Mesenteric fat pad (tissue), 1 donor: ENCODE measurements around the gene MLLT10. TPM values are rescaled to one million over a fixed set of nuclear protein-coding genes. Genes with fewer than 3 reads are reported as not detected.
"Not testable (repeated sequence)": the region's sequence is repeated elsewhere in the genome, so short reads cannot be mapped to it uniquely, and the experiment has no call there.

Experiments used
- DNase-seq: peaks from one replicate; pipeline ENCODE4 v3.0.0-alpha.2; 2020; ENCODE audit warnings: low spot score
- total RNA-seq: library from RNA; stranded (reverse); fragmentation: NEBNext Ultra II Directional; extraction: Animal tissue kit (Norgen Biotek cat#: 25700); gene quantifications from one replicate; pipeline ENCODE4 v1.2.1, GENCODE V29; 2021
- donor health status: DM: yes; HTN: yes; CAD: no.

MLLT10 gene
- total RNA-seq, 1 donor from 2014 or later, result 42.1 TPM

GRCh38 chr10:21628645-21629044, 94.6 kb downstream of the MLLT10 start:
- not testable (repeated sequence) for DNase-seq

GRCh38 chr10:21634599-21635365, 100.8 kb downstream of the MLLT10 start:
- no peak for DNase-seq

- DNase-seq, result no peak
These were observed 103.8 kb downstream of the MLLT10 start for GRCh38 chr10:21637795-21638194.

DNA sequence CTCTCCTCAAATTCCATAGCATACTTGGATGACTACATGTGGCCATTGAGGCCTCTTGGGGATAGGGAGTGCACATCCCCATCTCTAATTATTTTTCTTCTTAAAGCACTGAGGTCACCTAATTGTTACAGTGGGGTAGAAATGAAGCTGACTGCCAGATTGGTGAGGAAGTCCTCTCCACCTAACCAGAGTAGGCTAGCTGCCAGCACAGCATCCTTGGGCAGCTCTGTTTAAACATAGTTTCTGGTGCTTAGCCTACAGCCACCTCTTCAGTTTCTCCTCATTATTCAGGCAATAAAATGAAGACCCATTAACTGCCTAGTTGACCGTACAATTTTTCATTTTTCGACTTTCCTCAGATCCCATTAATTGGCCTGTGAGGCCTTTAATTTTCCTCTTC, 104.6 kb downstream of the MLLT10 start:
- DNase-seq, result no peak

DNA sequence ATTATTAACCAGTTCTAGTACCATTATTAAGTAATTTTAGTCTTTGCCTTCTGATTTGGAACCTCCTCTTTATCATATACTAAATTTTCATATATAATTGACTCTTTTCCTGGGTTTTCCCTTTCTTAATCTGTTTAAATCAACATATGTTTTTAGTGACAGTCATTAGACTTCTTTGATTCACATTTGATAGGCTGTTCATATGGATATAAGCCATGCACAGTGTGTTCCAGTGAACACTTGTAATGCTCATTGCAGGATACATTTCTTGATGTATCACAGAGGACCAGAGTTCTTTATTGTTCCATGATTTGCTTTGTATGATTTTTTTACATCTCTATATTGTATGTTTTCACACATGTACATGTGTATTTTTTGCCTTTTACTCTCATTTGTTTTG, 114.0 kb downstream of the MLLT10 start:
- no peak for DNase-seq

GRCh38 chr10:21649454-21649872, 115.4 kb downstream of the MLLT10 start:
- no peak for DNase-seq

GRCh38 chr10:21650353-21650752, 116.3 kb downstream of the MLLT10 start:
- DNase-seq, result no peak

GRCh38 chr10:21655236-21655635, 121.2 kb downstream of the MLLT10 start:
- DNase-seq, result no peak

- DNase-seq, result no peak
These were observed 121.7 kb downstream of the MLLT10 start for GRCh38 chr10:21655687-21656086.

- DNase-seq, result no peak
These were observed 127.1 kb downstream of the MLLT10 start for GRCh38 chr10:21661087-21661486.

DNA sequence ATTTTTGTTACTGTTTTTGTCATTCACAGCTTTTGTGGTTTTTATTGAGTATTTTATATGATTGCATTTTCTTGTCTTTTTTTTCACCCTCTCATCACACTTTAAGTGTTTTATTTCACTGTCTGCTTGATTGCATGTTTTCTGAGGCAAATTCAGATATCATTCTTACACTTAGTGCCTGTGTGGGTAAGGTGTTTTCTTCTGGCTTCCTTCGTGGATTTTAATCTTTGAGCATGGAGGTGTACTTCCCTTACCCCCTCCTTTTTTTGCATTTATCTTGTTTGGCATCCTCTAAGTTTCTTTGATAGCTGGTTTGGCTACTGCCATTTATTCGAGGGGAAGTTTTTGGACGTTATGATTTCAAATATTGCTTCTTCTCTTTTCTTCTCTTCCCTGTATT, 127.9 kb downstream of the MLLT10 start:
- no peak for DNase-seq

GRCh38 chr10:21662635-21663034, 128.6 kb downstream of the MLLT10 start:
- DNase-seq, result no peak

- DNase-seq, result no peak
These were observed 134.8 kb downstream of the MLLT10 start for GRCh38 chr10:21668831-21669230.

- DNase-seq, result no peak
These were observed 136.4 kb downstream of the MLLT10 start for GRCh38 chr10:21670391-21670790.

DNA sequence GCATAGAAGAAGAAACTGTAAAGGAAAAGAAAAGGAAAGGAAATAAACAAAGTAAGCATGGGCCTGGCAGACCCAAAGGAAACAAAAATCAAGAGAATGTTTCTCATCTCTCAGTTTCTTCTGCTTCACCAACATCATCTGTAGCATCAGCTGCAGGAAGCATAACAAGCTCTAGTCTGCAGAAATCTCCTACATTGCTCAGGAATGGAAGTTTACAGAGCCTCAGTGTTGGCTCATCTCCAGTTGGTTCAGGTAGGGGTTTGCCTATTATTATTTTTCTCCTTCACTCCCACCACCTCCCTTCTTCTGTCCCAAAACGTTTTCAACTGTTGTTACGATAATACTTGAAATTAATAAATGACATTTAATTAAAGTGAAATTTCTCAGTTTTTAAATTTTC, 139.6 kb downstream of the MLLT10 start:
- DNase-seq, result no peak

GRCh38 chr10:21675157-21675796, 141.2 kb downstream of the MLLT10 start:
- DNase-seq, result no peak

DNA sequence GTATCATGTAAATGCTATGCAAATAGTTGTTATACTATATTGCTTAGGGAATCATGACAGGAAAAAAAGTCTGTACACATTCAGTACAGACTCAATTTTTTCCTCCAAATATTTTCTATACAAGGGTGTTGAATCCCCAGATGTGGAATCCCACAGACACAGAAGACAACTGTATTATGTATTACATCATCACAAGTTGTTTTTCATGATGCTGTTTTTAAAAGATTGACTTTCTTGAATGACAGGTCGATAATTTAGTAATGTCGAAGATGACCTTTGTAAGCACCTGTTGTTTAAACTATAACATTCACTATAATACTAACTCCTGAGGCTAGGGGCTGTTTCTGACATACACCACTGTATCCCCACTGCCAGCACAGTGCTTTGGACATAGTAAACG, 143.5 kb downstream of the MLLT10 start:
- no peak for DNase-seq

DNA sequence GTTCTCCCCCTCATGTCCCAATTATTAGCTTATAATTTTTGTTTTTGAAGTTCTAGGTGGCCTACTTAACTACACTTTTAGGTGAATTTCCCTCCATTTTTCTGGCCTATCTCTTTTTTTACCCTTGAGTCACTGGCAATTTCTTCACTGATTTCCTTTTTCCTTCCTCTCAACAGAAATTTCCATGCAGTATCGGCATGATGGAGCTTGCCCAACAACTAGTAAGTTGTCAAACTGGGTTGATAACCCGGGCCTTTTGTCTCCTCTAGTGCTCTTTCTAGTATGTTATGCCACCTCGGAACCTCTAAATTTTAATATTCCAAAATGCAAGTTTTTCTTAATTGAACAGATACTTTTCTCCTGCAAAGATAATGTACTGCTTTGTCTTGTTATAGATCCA, 147.1 kb downstream of the MLLT10 start:
- no peak for DNase-seq

DNA sequence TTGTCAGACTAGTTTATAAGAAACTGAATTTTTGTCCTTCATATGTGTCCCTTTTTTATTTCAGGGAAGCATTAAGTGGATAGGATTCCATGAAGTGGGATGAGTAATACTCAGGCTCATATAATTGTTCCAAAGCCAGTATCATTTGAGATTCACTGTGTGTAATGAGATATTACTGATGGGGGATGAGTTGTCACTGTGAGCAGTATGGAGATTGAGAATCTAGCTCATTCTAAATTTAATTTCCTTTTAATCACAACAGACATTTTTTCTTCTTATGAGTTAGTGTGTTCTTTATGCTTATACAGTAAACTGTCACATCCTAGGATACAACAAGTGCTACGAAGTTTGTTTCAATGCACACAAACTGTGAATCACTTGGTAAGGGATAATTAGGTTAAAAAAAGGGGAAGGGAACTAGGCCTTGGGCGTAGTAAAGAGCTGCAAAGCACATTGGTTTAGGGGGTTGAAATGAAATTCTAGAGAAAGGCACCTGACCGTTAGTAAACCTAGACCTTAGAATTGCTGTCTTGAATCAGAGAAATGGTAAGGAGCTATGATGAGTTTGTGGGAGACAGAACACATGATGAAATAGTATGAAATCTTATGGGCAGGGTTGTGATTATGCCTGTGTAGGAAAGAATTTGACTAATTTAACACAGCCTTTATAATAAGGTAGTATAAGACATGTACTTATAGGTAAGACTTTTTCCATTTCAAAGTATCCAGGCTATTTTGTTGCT, 153.4 kb downstream of the MLLT10 start:
- DNase-seq, result no peak

- no peak for DNase-seq
These were observed 153.9 kb downstream of the MLLT10 start for GRCh38 chr10:21688009-21688332.

GRCh38 chr10:21688870-21689269, 154.8 kb downstream of the MLLT10 start:
- no peak for DNase-seq

GRCh38 chr10:21689881-21690280, 155.8 kb downstream of the MLLT10 start:
- no peak for DNase-seq
